HEK293 (cell line): ENCODE data around the gene NINL.

Experiments
- HOXA7 ChIP-seq: sonication (generic); formaldehyde crosslinking; IDR thresholded peaks from 2 replicates; pipeline ENCODE4 v1.8.1; 2022; ENCODE audit warnings: missing genetic modification reagents, borderline replicate concordance
- PBX3 ChIP-seq: sonication (generic); formaldehyde crosslinking; IDR thresholded peaks from 2 replicates; pipeline ENCODE4 v1.8.1; 2022; ENCODE audit warnings: mild to moderate bottlenecking, moderate library complexity, missing genetic modification reagents
- REST ChIP-seq: fragments of 450-650 bp; formaldehyde crosslinking; IDR thresholded peaks from 2 replicates; pipeline ENCODE4 v1.5.1; 2016; ENCODE audit warnings: missing biosample characterization, missing genetic modification characterization
- ZNF248 ChIP-seq: fragments of 450-650 bp; formaldehyde crosslinking; IDR thresholded peaks from 2 replicates; pipeline ENCODE4 v1.5.1; 2017; ENCODE audit warnings: missing biosample characterization, missing genetic modification characterization
- ZNF521 ChIP-seq: fragments of 450-650 bp; formaldehyde crosslinking; IDR thresholded peaks from 2 replicates; pipeline ENCODE4 v1.5.1; 2017; ENCODE audit warnings: missing biosample characterization, mild to moderate bottlenecking, missing genetic modification characterization
- ZNF596 ChIP-seq: fragments of 450-650 bp; IDR thresholded peaks from 2 replicates; pipeline ENCODE4 v1.5.0; 2018; ENCODE audit warnings: missing biosample characterization, mild to moderate bottlenecking, missing genetic modification characterization, moderate library complexity

- TF ChIP-seq PBX3 (CRISPR knock-in tag) = no peak
- no peak for TF ChIP-seq ZNF248 (tag by site-specific recombination)
- TF ChIP-seq HOXA7 = no peak
- TF ChIP-seq REST = no peak
- TF ChIP-seq ZNF521 (tag by site-specific recombination) = no peak
- TF ChIP-seq ZNF596 (tag by site-specific recombination) = no peak
Observed at GRCh38 chr20:25457886-25458680, 127.2 kb downstream of the NINL start.
